Measurements from ENCODE around the gene AKTIP.

AKTIP gene

GRCh38 chr16:53453928-53454327, 49.1 kb downstream of the AKTIP start:
- ChIA-PET POLR2A (no interaction called here), CTCF (no interaction called here)
- DNase-seq (ENCODE audit: extremely low spot score): no peak
- TF ChIP-seq LEF1 (IDR thresholded peaks at IDR 0.05; ENCODE audit: borderline replicate concordance): no peak

- CTCF ChIA-PET: no interaction called here
- TF ChIP-seq LEF1 (IDR thresholded peaks at IDR 0.05; ENCODE audit: borderline replicate concordance): no peak
- DNase-seq (ENCODE audit: extremely low spot score): no peak
- POLR2A ChIA-PET: interaction anchor here (1.5 kb wide), 1 partner anchor 16 kb away, joined by 5 read pairs; the partner anchor contains the start of gene RBL2
Measured at GRCh38 chr16:53449816-53450517, 53.0 kb downstream of the AKTIP start.

- POLR2A ChIA-PET: no interaction called here
- no peak for DNase-seq (ENCODE audit: extremely low spot score)
- CTCF ChIA-PET: no interaction called here
- no peak for TF ChIP-seq HDGF (IDR thresholded peaks at IDR 0.05; ENCODE audit: borderline replicate concordance)
- no peak for TF ChIP-seq CTBP1 (IDR thresholded peaks at IDR 0.05; ENCODE audit: borderline replicate concordance)
- TF ChIP-seq L3MBTL2 (conservative IDR thresholded peaks at IDR 0.05): no peak
- no peak for TF ChIP-seq SUZ12 (IDR thresholded peaks at IDR 0.05)
- TF ChIP-seq FOXA1 (IDR thresholded peaks at IDR 0.05): no peak
- TF ChIP-seq ARNT (IDR thresholded peaks at IDR 0.05): no peak
- no peak for TF ChIP-seq BHLHE40 (IDR thresholded peaks at IDR 0.05; ENCODE audit: borderline replicate concordance)
- no peak for TF ChIP-seq NFRKB (IDR thresholded peaks at IDR 0.05)
- TF ChIP-seq ZNF384 (IDR thresholded peaks at IDR 0.05): no peak
- no peak for TF ChIP-seq LEF1 (IDR thresholded peaks at IDR 0.05; ENCODE audit: borderline replicate concordance)
- TF ChIP-seq SP1 (IDR thresholded peaks at IDR 0.05): no peak
- no peak for TF ChIP-seq TARDBP (IDR thresholded peaks at IDR 0.05)
- TF ChIP-seq PKNOX1 (IDR thresholded peaks at IDR 0.05): no peak
- TF ChIP-seq FOXM1 (IDR thresholded peaks at IDR 0.05; ENCODE audit: borderline replicate concordance): no peak
- TF ChIP-seq FOXK2 (IDR thresholded peaks at IDR 0.05): no peak
- TF ChIP-seq ELF4 (IDR thresholded peaks at IDR 0.05): no peak
Measured at GRCh38 chr16:53446090-53446489, 56.9 kb downstream of the AKTIP start.

GRCh38 chr16:53445534-53445933, 57.5 kb downstream of the AKTIP start:
- CTCF ChIA-PET: no interaction called here
- no peak for TF ChIP-seq BHLHE40 (IDR thresholded peaks at IDR 0.05; ENCODE audit: borderline replicate concordance)
- TF ChIP-seq SP1 (IDR thresholded peaks at IDR 0.05): no peak
- TF ChIP-seq FOXA1 (IDR thresholded peaks at IDR 0.05): no peak
- no peak for TF ChIP-seq SUZ12 (IDR thresholded peaks at IDR 0.05)
- TF ChIP-seq ARNT (IDR thresholded peaks at IDR 0.05): no peak
- TF ChIP-seq LEF1 (IDR thresholded peaks at IDR 0.05; ENCODE audit: borderline replicate concordance): no peak
- no peak for TF ChIP-seq FOXK2 (IDR thresholded peaks at IDR 0.05)
- no peak for TF ChIP-seq FOXM1 (IDR thresholded peaks at IDR 0.05; ENCODE audit: borderline replicate concordance)
- no peak for TF ChIP-seq ELF4 (IDR thresholded peaks at IDR 0.05)
- TF ChIP-seq HDGF (IDR thresholded peaks at IDR 0.05; ENCODE audit: borderline replicate concordance): no peak
- no peak for TF ChIP-seq CTBP1 (IDR thresholded peaks at IDR 0.05; ENCODE audit: borderline replicate concordance)
- no peak for TF ChIP-seq ZNF384 (IDR thresholded peaks at IDR 0.05)
- TF ChIP-seq TARDBP (IDR thresholded peaks at IDR 0.05): no peak
- no peak for TF ChIP-seq L3MBTL2 (conservative IDR thresholded peaks at IDR 0.05)
- no peak for TF ChIP-seq PKNOX1 (IDR thresholded peaks at IDR 0.05)
- TF ChIP-seq NFRKB (IDR thresholded peaks at IDR 0.05): no peak
- POLR2A ChIA-PET: interaction anchor here (1.0 kb wide), 1 partner anchor 11 kb away, joined by 3 read pairs; the partner anchor contains the start of gene RBL2
- no peak for DNase-seq (ENCODE audit: extremely low spot score)

Measured in HEK293T (cell line).